GM12874 (cell line): ENCODE results near the gene TENM4.

Experiments
- TF ChIP-seq, protein P1 (sequence below): IDR thresholded peaks from 2 replicates; pipeline ENCODE4 v1.5.1; 2011; ENCODE audit warnings: low read depth, mild to moderate bottlenecking, control low read depth, low read length, moderate library complexity; ENCODE audit not compliant: insufficient read depth

TENM4 gene

DNA sequence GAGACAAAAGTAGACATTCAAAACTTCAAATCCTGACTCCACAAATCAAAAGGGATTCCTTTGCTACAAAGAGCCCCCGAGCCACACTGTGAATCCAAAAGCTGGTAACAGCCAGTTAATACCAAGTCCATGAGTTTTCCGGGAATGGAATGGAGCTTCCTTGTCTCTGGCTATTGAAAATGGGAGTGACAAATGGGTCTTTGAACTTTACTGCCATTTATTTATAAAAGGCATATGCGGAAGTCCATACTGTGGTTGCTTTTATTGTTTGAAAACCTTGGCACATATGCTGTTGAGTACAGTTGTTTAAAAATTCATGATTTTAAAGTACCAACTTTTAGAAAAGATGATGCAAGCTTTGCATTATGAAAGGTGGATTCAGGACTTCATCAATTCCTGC lies 659.9 kb downstream of the TENM4 start:
- TF ChIP-seq, protein P1, sequence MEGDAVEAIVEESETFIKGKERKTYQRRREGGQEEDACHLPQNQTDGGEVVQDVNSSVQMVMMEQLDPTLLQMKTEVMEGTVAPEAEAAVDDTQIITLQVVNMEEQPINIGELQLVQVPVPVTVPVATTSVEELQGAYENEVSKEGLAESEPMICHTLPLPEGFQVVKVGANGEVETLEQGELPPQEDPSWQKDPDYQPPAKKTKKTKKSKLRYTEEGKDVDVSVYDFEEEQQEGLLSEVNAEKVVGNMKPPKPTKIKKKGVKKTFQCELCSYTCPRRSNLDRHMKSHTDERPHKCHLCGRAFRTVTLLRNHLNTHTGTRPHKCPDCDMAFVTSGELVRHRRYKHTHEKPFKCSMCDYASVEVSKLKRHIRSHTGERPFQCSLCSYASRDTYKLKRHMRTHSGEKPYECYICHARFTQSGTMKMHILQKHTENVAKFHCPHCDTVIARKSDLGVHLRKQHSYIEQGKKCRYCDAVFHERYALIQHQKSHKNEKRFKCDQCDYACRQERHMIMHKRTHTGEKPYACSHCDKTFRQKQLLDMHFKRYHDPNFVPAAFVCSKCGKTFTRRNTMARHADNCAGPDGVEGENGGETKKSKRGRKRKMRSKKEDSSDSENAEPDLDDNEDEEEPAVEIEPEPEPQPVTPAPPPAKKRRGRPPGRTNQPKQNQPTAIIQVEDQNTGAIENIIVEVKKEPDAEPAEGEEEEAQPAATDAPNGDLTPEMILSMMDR, result no peak

DNA sequence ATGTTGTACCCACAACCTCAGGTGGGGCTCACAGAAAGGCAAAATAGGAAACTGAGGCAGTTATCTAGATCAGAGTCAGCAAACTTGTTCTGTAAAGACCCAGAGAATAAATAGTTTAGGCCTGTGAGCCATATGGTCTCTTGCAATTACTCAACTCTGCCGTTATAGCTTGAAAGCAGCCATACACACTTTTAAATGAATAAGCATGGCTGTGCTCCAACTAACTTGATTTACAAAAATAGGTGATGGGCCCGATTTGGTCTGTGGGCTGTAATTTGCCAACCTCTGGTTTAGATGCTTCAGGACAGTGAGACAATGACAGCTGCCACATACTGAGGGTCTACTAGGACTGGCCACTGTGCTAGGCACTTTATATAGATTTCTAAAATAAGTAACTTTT lies 667.3 kb downstream of the TENM4 start:
- TF ChIP-seq, protein P1, result no peak

DNA sequence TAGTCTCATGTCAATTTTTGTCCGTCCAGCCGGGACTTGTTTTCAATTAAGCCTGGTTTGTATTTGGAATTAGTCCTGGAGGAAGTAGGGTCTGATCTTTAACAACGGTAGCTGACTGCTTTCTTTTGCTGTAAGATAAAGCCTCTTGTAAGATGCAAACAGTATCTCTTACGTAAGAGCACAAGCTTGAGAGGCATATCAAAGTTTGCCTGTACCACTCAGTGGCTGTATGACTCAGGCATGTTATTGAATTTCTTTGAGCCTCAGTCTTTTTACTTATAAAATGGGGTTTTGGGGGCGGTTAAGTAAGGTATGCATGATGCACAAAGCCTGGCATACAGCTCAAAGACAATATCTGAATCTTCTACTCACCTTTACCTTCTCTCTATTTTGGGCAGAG lies 667.8 kb downstream of the TENM4 start:
- TF ChIP-seq, protein P1, result no peak

DNA sequence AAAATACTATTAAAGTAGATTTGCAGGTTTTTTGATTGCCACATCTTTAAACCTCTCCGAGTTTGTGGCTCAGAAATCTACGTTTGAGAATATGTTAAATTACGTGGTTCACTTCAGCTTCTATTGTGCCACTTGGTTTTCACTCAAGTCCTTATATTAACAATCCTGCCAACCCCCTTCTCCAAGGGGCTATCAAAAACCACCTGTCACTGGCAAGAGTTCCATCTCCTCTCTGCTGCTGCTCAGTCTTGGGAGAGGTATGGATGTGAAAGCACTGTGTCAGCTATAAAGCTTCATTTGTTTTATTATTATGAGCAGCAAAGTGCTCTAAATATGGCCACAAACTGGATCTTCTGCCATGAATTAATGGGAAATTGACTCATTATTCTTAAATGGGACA lies 668.6 kb downstream of the TENM4 start:
- TF ChIP-seq, protein P1, result no peak

DNA sequence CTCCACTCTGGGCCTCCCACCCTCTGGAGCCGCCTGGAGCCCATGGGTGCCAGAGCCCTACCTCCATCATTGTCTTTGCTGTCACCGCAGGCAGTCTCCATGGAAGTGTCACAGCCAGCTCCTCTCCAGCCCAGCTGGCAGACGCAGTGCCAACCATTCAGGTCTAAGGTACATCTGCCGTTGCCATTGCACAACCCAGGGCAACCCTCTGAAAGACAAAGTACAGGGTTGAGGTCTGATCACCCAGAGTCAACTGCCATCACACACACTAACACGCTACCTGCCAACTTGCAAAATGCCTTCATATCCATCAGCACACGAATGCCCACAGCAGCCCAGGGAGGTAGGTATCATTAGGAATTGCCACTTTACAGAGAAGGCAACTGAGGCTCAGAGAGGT lies 669.9 kb downstream of the TENM4 start:
- TF ChIP-seq, protein P1, result no peak

DNA sequence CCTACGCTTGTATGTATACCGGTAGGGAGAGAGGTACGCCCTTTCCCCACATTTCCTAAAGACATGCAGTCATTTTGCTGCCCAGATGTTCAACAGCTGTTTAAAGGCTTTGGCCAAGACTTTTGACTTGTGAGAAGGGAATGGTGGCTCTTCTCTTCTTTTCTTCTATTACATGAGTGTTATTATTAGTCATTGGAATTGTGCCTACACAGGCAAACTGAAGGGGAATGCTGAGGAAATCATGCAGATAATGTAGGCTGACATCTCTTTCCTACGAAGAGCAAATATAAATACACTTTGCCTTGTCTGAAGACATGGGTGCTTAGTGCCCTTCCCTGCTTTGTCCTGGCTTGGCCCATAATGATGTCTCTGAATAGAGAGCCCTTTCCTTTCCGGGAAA lies 671.9 kb downstream of the TENM4 start:
- TF ChIP-seq, protein P1, result no peak

DNA sequence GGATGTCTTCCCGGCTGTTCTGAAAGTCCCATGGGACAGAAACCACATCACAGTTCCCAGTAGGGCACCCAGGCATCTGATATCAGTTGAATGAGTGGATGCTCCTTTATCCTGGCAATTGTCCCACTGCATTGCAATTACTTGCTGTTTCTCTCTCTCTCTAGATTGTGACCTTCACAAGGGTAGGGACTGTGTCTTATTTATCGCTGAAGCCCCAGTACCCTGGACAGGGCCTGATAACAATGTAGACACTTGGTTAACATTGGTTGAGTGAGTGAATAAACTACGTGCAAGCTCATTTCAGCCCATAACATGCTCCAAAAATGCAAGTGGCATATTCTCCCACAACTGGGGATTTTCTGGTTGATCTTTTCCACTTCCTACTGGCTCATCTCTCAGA lies 672.5 kb downstream of the TENM4 start:
- TF ChIP-seq, protein P1, result no peak
